ENCODE measurements around the gene CLCN1.

Gene CLCN1

DNA sequence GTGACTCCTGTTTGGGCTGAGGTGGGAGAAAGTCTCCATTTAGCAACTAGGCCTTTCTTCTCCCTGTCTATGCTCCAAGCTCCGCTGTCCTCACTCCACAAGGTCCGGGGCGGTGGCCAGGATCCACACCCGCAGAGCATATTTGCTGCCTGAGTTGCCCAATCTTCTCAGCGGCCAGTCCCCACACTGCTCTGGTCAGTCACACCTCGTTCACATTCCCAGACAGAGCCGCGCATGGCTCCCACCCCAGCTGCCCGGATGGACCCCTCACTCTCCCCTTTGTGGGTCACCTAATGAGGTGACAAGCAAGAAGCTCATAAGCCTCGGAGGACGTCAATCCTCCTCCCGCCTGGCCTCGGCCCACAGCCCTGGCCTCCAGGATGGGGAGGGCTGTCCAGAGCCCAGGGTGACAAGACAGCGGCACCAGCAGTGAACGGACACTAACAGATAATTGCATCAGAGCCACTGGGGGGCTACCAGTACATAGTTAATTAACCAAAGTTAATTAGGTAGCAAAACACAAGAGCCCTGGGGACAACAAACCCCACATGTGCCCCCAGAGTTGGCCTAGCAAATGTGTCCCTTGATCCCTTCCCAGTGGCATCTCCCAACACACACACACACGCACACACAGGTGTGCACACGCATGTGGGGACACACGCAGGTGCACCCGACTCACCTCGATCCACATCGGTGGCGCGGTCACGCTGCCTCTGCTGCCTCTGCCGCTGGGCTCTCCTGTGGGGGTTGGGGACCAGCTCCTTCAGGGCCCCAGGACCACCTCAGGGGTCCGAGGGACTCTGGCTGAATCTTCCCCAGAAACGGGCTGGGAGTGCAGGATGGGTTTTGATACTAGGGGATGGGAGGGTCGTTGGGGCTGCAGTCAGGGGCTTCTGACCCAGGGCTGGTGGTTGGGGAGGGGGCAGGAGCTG, 81.0 kb downstream of the CLCN1 start:
- DNase-seq (ENCODE audit: low spot score), result peak; percentile 53

GRCh38 chr7:143397710-143398530, 82.0 kb downstream of the CLCN1 start:
- no peak for DNase-seq (ENCODE audit: low spot score)

DNA sequence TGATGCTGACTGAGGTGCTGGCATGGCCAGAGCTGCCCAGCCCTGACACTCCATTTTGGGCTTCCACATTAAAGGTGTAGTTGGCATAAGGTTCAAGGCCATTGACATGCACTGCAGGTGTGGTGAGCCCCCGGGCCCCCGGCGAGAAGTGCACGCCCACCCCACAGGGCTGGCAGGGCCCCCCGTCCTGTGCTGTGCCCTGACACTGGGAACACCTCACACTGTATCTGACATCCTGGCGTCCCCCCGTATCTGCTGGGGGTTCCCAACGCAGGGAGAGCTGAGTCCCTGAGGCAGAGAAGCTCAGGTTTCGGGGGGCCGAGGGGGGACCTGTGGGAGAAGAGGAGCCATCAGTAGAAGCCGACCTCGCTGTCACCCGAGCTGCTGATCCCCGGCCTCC, 82.7 kb downstream of the CLCN1 start:
- DNase-seq (ENCODE audit: low spot score), result no peak

DNA sequence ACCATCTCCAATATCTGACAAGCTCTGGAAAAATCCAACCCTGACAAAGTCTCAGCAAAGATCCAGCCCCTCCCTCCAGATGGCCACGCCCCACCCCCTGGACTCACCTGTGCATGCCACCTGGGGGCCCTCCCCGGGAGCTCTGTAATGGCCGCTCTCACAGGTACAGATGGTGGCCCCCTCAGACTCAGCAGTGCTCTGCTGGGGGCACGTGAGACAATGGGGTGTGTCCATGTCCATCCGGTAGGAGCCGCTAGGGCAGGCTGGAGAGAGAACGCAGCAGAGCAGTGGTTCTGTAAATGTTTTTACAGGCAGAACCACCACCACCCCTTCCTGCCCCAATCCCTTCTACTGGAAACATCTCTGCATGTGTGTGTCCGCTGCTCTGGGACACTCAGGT, 83.2 kb downstream of the CLCN1 start:
- DNase-seq (ENCODE audit: low spot score), result no peak

GRCh38 chr7:143399642-143400041, 83.7 kb downstream of the CLCN1 start:
- DNase-seq (ENCODE audit: low spot score), result no peak

- no peak for DNase-seq (ENCODE audit: low spot score)
These were observed 85.4 kb downstream of the CLCN1 start for GRCh38 chr7:143401265-143401664.

Measured in AG20443 (cell line).